ENCODE data around the gene SDC4.
A peak's percentile ranks its signal among the peaks of the same experiment; 100 is the strongest.

Gene SDC4

DNA sequence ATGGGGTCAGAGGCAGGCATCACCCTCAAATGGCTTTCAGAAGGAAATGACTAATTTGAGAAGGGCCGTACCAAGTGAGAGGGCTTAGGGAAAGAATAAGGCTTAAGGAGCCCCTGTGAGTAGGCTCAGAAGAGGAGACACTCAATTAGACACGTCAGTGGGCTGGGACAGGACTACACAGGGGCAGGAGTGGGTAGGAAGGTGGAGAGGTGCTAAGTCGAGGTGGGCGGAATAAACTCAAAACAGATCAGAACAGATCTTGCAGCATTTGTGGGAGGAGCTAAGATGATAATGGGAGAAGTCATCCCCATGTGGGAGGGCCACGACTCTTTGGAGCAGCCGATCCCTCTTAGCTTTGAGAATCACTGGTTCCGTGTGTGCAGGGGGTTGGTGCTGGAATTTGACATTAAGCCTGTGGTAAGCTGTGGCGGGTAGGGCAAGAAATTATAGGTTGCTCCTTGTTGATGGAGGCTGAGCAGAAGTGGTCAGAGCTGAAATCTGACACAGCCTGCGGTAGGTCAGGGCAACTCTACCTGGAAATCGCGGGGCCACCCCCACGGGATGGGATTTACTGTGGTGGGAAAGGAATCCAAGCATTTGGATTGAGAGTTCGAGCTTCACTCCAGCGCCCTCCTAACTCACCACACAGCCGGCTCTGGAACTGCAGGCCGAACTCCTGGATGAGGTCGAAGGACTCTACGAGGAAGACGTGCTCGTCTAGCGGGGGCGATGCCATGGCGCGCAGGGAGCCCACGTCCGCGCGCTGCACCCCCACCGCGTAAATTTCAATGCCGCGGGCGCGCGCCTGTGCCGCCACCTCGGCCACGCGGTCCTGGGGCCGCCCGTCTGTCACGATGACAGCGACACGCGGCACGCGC is 44.4 kb downstream of the SDC4 start:
- Histone ChIP-seq H3K4me1 (ENCODE audit: control extremely low read depth in 1 of 4, control insufficient read depth in 4 of 4, insufficient read depth in 4 of 4, low read length in 3 of 4) (peaks cover 0 to 13% (median 2%) of the 10 kb centered on the region in 4 experiments), H3K9me3 (ENCODE audit: control extremely low read depth in 1 of 5, control insufficient read depth in 4 of 5, insufficient read depth in 2 of 5, low read depth in 1 of 5, low read length in 4 of 5) (no peaks in the 10 kb centered on the region), H3K27ac (ENCODE audit: insufficient read depth in 1 of 2, low read depth in 1 of 2, low read length in 2 of 2, poor library complexity in 1 of 2, severe bottlenecking in 2 of 2) (no peak overlapping the region), H3K4me3 (ENCODE audit: control insufficient read depth in 1 of 7, extremely low read depth in 1 of 7, insufficient read depth in 4 of 7, low read depth in 2 of 7, low read length in 6 of 7) (no peak overlapping the region), H3K27me3 (replicated peaks in 2 of 5; ENCODE audit: control insufficient read depth in 4 of 5, insufficient read depth in 5 of 5, low read length in 4 of 5) (peaks cover 0 to 40% (median 15%) of the 10 kb centered on the region in 5 experiments), H3K36me3 (ENCODE audit: control insufficient read depth in 4 of 4, insufficient read depth in 4 of 4, low read length in 3 of 4) (no peaks in the 10 kb centered on the region)
- 69% methylated on average over 41 of the region's 47 CpGs for WGBS (ENCODE audit: insufficient coverage)
- CTCF ChIA-PET = interaction anchor here (1.0 to 4.2 kb wide), 7 partner anchors 8 to 468 kb away, joined by 3 to 43 read pairs (median 7); no protein-coding TSS in a partner anchor
- POLR2A ChIA-PET = no interaction called here
- DNase-seq = no peak

DNA sequence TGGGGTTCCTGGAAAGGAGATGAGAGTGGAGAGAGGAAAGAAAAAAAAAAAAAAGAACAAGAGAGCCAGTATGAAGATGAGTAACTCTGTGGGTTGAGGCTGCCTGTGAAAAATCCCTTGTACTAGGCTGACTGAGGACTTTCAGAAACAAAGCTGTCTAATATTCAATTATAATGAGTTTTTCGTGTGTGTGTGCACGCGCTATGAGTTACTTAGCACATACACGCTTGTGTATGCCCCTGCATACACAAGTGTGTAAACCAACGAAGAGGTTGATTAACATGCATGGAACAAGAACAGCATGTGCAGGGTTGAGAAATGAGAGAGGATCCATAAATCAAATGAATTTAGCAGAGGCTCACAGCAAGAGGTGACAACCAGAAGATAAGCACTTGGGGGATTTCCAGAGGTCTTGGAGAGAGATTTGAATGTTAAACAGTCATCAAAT is 46.4 kb downstream of the SDC4 start:
- 93% methylated on average over 5 of the region's 5 CpGs for WGBS (ENCODE audit: insufficient coverage)
- ChIA-PET POLR2A (no interaction called here), CTCF (interaction anchor here (0.7 to 4.2 kb wide), 8 partner anchors 9 to 469 kb away, joined by 3 to 43 read pairs (median 5); no protein-coding TSS in a partner anchor)
- H3K36me3 ChIP-seq (ENCODE audit: control insufficient read depth in 4 of 4, insufficient read depth in 4 of 4, low read length in 3 of 4) = no peaks in the 10 kb centered on the region
- H3K9me3 ChIP-seq (ENCODE audit: control extremely low read depth in 1 of 5, control insufficient read depth in 4 of 5, insufficient read depth in 2 of 5, low read depth in 1 of 5, low read length in 4 of 5) = no peaks in the 10 kb centered on the region
- no peak overlapping the region for H3K4me3 ChIP-seq (ENCODE audit: control insufficient read depth in 1 of 7, extremely low read depth in 1 of 7, insufficient read depth in 4 of 7, low read depth in 2 of 7, low read length in 6 of 7)
- DNase-seq = peak in 1 of 3 donors; percentile 15
- no peak overlapping the region for H3K27ac ChIP-seq (ENCODE audit: insufficient read depth in 1 of 2, low read depth in 1 of 2, low read length in 2 of 2, poor library complexity in 1 of 2, severe bottlenecking in 2 of 2)
- H3K27me3 ChIP-seq (replicated peaks in 2 of 5; ENCODE audit: control insufficient read depth in 4 of 5, insufficient read depth in 5 of 5, low read length in 4 of 5) = peaks cover 0 to 31% (median 15%) of the 10 kb centered on the region in 5 experiments
- peaks cover 0 to 8% (median 2%) of the 10 kb centered on the region in 4 experiments for H3K4me1 ChIP-seq (ENCODE audit: control extremely low read depth in 1 of 4, control insufficient read depth in 4 of 4, insufficient read depth in 4 of 4, low read length in 3 of 4)

- Histone ChIP-seq H3K27ac (ENCODE audit: insufficient read depth in 1 of 2, low read depth in 1 of 2, low read length in 2 of 2, poor library complexity in 1 of 2, severe bottlenecking in 2 of 2) (no peak overlapping the region), H3K27me3 (replicated peaks in 2 of 5; ENCODE audit: control insufficient read depth in 4 of 5, insufficient read depth in 5 of 5, low read length in 4 of 5) (peaks cover 0 to 26% (median 15%) of the 10 kb centered on the region in 5 experiments), H3K4me1 (ENCODE audit: control extremely low read depth in 1 of 4, control insufficient read depth in 4 of 4, insufficient read depth in 4 of 4, low read length in 3 of 4) (peaks cover 0 to 2% (median 0%) of the 10 kb centered on the region in 4 experiments), H3K4me3 (ENCODE audit: control insufficient read depth in 1 of 7, extremely low read depth in 1 of 7, insufficient read depth in 4 of 7, low read depth in 2 of 7, low read length in 6 of 7) (no peak overlapping the region), H3K36me3 (ENCODE audit: control insufficient read depth in 4 of 4, insufficient read depth in 4 of 4, low read length in 3 of 4) (no peaks in the 10 kb centered on the region), H3K9me3 (ENCODE audit: control extremely low read depth in 1 of 5, control insufficient read depth in 4 of 5, insufficient read depth in 2 of 5, low read depth in 1 of 5, low read length in 4 of 5) (no peaks in the 10 kb centered on the region)
- CTCF ChIA-PET = interaction anchor here (0.7 to 4.2 kb wide), 5 partner anchors 9 to 71 kb away, joined by 3 to 43 read pairs (median 7); no protein-coding TSS in a partner anchor
- WGBS (ENCODE audit: insufficient coverage) = 0% methylated on average over 1 of the region's 4 CpGs
- POLR2A ChIA-PET = no interaction called here
- peak; percentile 52 to 70 (median 70) for DNase-seq
Measured at GRCh38 chr20:45300961-45301360, 47.3 kb downstream of the SDC4 start.

GRCh38 chr20:45299786-45300185 is 48.4 kb downstream of the SDC4 start:
- POLR2A ChIA-PET = no interaction called here
- CTCF ChIA-PET = no interaction called here
- Histone ChIP-seq H3K4me3 (ENCODE audit: control insufficient read depth in 1 of 7, extremely low read depth in 1 of 7, insufficient read depth in 4 of 7, low read depth in 2 of 7, low read length in 6 of 7) (no peak overlapping the region), H3K36me3 (ENCODE audit: control insufficient read depth in 4 of 4, insufficient read depth in 4 of 4, low read length in 3 of 4) (no peaks in the 10 kb centered on the region), H3K4me1 (ENCODE audit: control extremely low read depth in 1 of 4, control insufficient read depth in 4 of 4, insufficient read depth in 4 of 4, low read length in 3 of 4) (peaks cover 0 to 2% (median 0%) of the 10 kb centered on the region in 4 experiments), H3K9me3 (ENCODE audit: control extremely low read depth in 1 of 5, control insufficient read depth in 4 of 5, insufficient read depth in 2 of 5, low read depth in 1 of 5, low read length in 4 of 5) (peaks cover 0 to 3% (median under 1%) of the 10 kb centered on the region in 5 experiments), H3K27ac (ENCODE audit: insufficient read depth in 1 of 2, low read depth in 1 of 2, low read length in 2 of 2, poor library complexity in 1 of 2, severe bottlenecking in 2 of 2) (no peak overlapping the region), H3K27me3 (replicated peaks in 2 of 5; ENCODE audit: control insufficient read depth in 4 of 5, insufficient read depth in 5 of 5, low read length in 4 of 5) (peaks cover 0 to 22% (median 13%) of the 10 kb centered on the region in 5 experiments)
- WGBS (ENCODE audit: insufficient coverage) = no CpG with 5 or more reads among the region's 6 CpGs
- no peak for DNase-seq

GRCh38 chr20:45297786-45298497 is 50.3 kb downstream of the SDC4 start:
- DNase-seq = no peak

GRCh38 chr20:45294659-45295058 is 53.6 kb downstream of the SDC4 start:
- WGBS (ENCODE audit: insufficient coverage) = no CpG with 5 or more reads among the region's 1 CpG
- DNase-seq = no peak
- Histone ChIP-seq H3K9me3 (ENCODE audit: control extremely low read depth in 1 of 5, control insufficient read depth in 4 of 5, insufficient read depth in 2 of 5, low read depth in 1 of 5, low read length in 4 of 5) (peaks cover 0 to 6% (median 4%) of the 10 kb centered on the region in 5 experiments), H3K4me3 (ENCODE audit: control insufficient read depth in 1 of 7, extremely low read depth in 1 of 7, insufficient read depth in 4 of 7, low read depth in 2 of 7, low read length in 6 of 7) (no peak overlapping the region), H3K4me1 (ENCODE audit: control extremely low read depth in 1 of 4, control insufficient read depth in 4 of 4, insufficient read depth in 4 of 4, low read length in 3 of 4) (peaks cover 0 to 9% (median 8%) of the 10 kb centered on the region in 4 experiments), H3K27me3 (replicated peaks in 2 of 5; ENCODE audit: control insufficient read depth in 4 of 5, insufficient read depth in 5 of 5, low read length in 4 of 5) (peaks cover 3 to 39% (median 13%) of the 10 kb centered on the region in 5 experiments), H3K36me3 (ENCODE audit: control insufficient read depth in 4 of 4, insufficient read depth in 4 of 4, low read length in 3 of 4) (no peaks in the 10 kb centered on the region), H3K27ac (ENCODE audit: insufficient read depth in 1 of 2, low read depth in 1 of 2, low read length in 2 of 2, poor library complexity in 1 of 2, severe bottlenecking in 2 of 2) (no peak overlapping the region)
- POLR2A ChIA-PET = no interaction called here
- CTCF ChIA-PET = interaction anchor here (0.6 to 6.6 kb wide), 22 partner anchors 7 to 476 kb away, joined by 3 to 60 read pairs (median 5); partner anchors contain the start of genes KCNS1, MATN4 and RBPJL

More at GRCh38 chr20:45297786-45298497, 50.3 kb downstream of the SDC4 start:
- no peaks in the 10 kb centered on the region for H3K36me3 ChIP-seq (ENCODE audit: control insufficient read depth in 4 of 4, insufficient read depth in 4 of 4, low read length in 3 of 4)
- 95% methylated on average over 52 of the region's 52 CpGs for WGBS (ENCODE audit: insufficient coverage)
- peaks cover 0 to 8% (median 7%) of the 10 kb centered on the region in 4 experiments for H3K4me1 ChIP-seq (ENCODE audit: control extremely low read depth in 1 of 4, control insufficient read depth in 4 of 4, insufficient read depth in 4 of 4, low read length in 3 of 4)
- H3K27me3 ChIP-seq (replicated peaks in 2 of 5; ENCODE audit: control insufficient read depth in 4 of 5, insufficient read depth in 5 of 5, low read length in 4 of 5) = peaks cover 0 to 22% (median 4%) of the 10 kb centered on the region in 5 experiments
- CTCF ChIA-PET = interaction anchor here (1.1 to 1.6 kb wide), 3 partner anchors 11 to 76 kb away, joined by 4 to 5 read pairs (median 4); no protein-coding TSS in a partner anchor
- H3K4me3 ChIP-seq (ENCODE audit: control insufficient read depth in 1 of 7, extremely low read depth in 1 of 7, insufficient read depth in 4 of 7, low read depth in 2 of 7, low read length in 6 of 7) = no peak overlapping the region
- POLR2A ChIA-PET = no interaction called here
- H3K27ac ChIP-seq (ENCODE audit: insufficient read depth in 1 of 2, low read depth in 1 of 2, low read length in 2 of 2, poor library complexity in 1 of 2, severe bottlenecking in 2 of 2) = no peak overlapping the region
- peaks cover 0 to 6% (median 4%) of the 10 kb centered on the region in 5 experiments for H3K9me3 ChIP-seq (ENCODE audit: control extremely low read depth in 1 of 5, control insufficient read depth in 4 of 5, insufficient read depth in 2 of 5, low read depth in 1 of 5, low read length in 4 of 5)
